Endodermal cell (in vitro differentiated cells): Measurements from ENCODE around the gene CCRL2. TPM values are rescaled to one million over a fixed set of nuclear protein-coding genes. Genes with fewer than 3 reads are reported as not detected.

Source experiments
- DNase-seq: peaks from one replicate; pipeline ENCODE4 v3.0.0-alpha.2; 2017
- H3K27ac ChIP-seq: 2 replicates; pipeline ENCODE4 v1.5.1; 2013; ENCODE audit warnings: mild to moderate bottlenecking, low read depth, low read length, moderate library complexity
- H3K27me3 ChIP-seq: 2 replicates; pipeline ENCODE4 v1.6.1; 2013; ENCODE audit warnings: mild to moderate bottlenecking, low read length, moderate library complexity; ENCODE audit not compliant: insufficient read depth, control insufficient read depth, poor library complexity, severe bottlenecking
- H3K36me3 ChIP-seq: 2 replicates; pipeline ENCODE4 v1.7.0; 2013; ENCODE audit warnings: mild to moderate bottlenecking, low read length, moderate library complexity; ENCODE audit not compliant: control insufficient read depth, insufficient read depth
- H3K4me1 ChIP-seq: one replicate; pipeline ENCODE4 v1.7.0; 2013; ENCODE audit warnings: low read length; ENCODE audit not compliant: control insufficient read depth, insufficient read depth
- H3K4me3 ChIP-seq: 2 replicates; pipeline ENCODE4 v1.5.1; 2013; ENCODE audit warnings: mild to moderate bottlenecking, low read length, moderate library complexity
- H3K9ac ChIP-seq: 2 replicates; pipeline ENCODE4 v1.6.1; 2013; ENCODE audit warnings: mild to moderate bottlenecking, low read length, moderate library complexity; ENCODE audit not compliant: poor library complexity, severe bottlenecking; ENCODE audit errors: extremely low read depth
- H3K9me3 ChIP-seq: 2 replicates; pipeline ENCODE4 v1.6.1; 2013; ENCODE audit warnings: mild to moderate bottlenecking, low read length, moderate library complexity; ENCODE audit not compliant: control insufficient read depth
- H3K27ac Mint-ChIP-seq: 2 replicates; pipeline ENCODE4 v1.8.0; 2020; ENCODE audit warnings: mixed read lengths
- H3K27me3 Mint-ChIP-seq: 2 replicates; pipeline ENCODE4 v1.8.0; 2021; ENCODE audit warnings: mild to moderate bottlenecking, mixed read lengths; ENCODE audit not compliant: insufficient read depth
- H3K36me3 Mint-ChIP-seq: 2 replicates; pipeline ENCODE4 v1.8.0; 2020; ENCODE audit warnings: low read depth, mixed read lengths
- H3K4me1 Mint-ChIP-seq: 2 replicates; pipeline ENCODE4 v1.8.0; 2020; ENCODE audit warnings: mixed read lengths
- H3K4me3 Mint-ChIP-seq: 2 replicates; pipeline ENCODE4 v1.8.0; 2020; ENCODE audit warnings: mild to moderate bottlenecking, moderate library complexity, mixed read lengths
- H3K9me3 Mint-ChIP-seq: 2 replicates; pipeline ENCODE4 v1.8.0; 2020; ENCODE audit warnings: mild to moderate bottlenecking, mixed read lengths
- WGBS, 2 experiments: methylation state at CpG; one replicate each; pipeline versions ENCODE4 v1.1.5 to v1.1.7; 2013; ENCODE audit warnings: missing lambda C conversion rate in 2 of 2, mixed read lengths in 1 of 2; ENCODE audit not compliant: insufficient coverage in 1 of 2, insufficient read length in 1 of 2; 5-methylcytosine and 5-hydroxymethylcytosine counted together
- total RNA-seq, 2 donors: library from RNA; stranded (reverse); fragmentation: NEBNext Ultra II Directional in 1 of 2; extraction: Animal tissue kit (Norgen Biotek cat#: 25700) in 1 of 2; gene quantifications; 2 replicates in 1 of 2; 3 replicates in 1 of 2; pipeline ENCODE4 v1.2.1, GENCODE V29; 2021
- TF ChIP-seq, protein P1 (sequence below): fragments of 200-600 bp; sonication (generic); conservative IDR thresholded peaks from 2 replicates; pipeline ENCODE4 v1.5.0; 2021; ENCODE audit warnings: antibody characterized with exemption, mild to moderate bottlenecking

CCRL2 gene
- total RNA-seq, 2 donors from 2014 or later: not detected

DNA sequence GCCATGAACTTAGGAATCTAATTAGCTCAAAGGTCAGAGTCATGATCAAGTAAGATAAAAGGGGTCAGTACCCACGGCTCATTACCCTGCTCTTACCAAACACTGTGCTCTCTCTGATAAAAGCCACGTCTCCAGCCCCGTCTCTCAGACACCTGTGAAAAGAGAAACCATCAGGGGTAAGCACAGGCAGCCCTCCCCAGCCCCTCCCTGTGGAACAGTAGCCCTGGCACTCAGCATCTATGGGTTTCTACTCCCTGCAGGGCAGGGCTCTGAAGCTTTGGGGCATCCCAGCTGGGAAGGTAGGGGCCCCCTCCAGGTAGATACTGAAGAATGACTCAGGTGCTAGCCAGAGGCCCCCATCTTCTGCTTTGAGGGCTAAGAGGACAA, 47.1 kb downstream of the CCRL2 start:
- Histone ChIP-seq H3K4me3 (no peak overlapping the region), H3K4me1 (peaks cover 7% of the 10 kb centered on the region), H3K9me3 (no peaks in the 10 kb centered on the region), H3K27ac (no peak overlapping the region), H3K9ac (no peak overlapping the region), H3K36me3 (no peaks in the 10 kb centered on the region), H3K27me3 (no peaks in the 10 kb centered on the region)
- H3K4me3 Mint-ChIP-seq: no peak overlapping the region
- peak; percentile 22 for DNase-seq
- H3K27ac Mint-ChIP-seq: no peak overlapping the region
- TF ChIP-seq, protein P1, sequence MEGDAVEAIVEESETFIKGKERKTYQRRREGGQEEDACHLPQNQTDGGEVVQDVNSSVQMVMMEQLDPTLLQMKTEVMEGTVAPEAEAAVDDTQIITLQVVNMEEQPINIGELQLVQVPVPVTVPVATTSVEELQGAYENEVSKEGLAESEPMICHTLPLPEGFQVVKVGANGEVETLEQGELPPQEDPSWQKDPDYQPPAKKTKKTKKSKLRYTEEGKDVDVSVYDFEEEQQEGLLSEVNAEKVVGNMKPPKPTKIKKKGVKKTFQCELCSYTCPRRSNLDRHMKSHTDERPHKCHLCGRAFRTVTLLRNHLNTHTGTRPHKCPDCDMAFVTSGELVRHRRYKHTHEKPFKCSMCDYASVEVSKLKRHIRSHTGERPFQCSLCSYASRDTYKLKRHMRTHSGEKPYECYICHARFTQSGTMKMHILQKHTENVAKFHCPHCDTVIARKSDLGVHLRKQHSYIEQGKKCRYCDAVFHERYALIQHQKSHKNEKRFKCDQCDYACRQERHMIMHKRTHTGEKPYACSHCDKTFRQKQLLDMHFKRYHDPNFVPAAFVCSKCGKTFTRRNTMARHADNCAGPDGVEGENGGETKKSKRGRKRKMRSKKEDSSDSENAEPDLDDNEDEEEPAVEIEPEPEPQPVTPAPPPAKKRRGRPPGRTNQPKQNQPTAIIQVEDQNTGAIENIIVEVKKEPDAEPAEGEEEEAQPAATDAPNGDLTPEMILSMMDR: no peak
- peaks cover 3% of the 10 kb centered on the region for H3K4me1 Mint-ChIP-seq
- no peaks in the 10 kb centered on the region for H3K36me3 Mint-ChIP-seq
- H3K27me3 Mint-ChIP-seq: no peaks in the 10 kb centered on the region
- WGBS, 2 experiments: 85% methylated on average over 3 of the region's 3 CpGs; no CpG with 5 or more reads in 1 of the 2 experiments
- H3K9me3 Mint-ChIP-seq: no peaks in the 10 kb centered on the region

DNA sequence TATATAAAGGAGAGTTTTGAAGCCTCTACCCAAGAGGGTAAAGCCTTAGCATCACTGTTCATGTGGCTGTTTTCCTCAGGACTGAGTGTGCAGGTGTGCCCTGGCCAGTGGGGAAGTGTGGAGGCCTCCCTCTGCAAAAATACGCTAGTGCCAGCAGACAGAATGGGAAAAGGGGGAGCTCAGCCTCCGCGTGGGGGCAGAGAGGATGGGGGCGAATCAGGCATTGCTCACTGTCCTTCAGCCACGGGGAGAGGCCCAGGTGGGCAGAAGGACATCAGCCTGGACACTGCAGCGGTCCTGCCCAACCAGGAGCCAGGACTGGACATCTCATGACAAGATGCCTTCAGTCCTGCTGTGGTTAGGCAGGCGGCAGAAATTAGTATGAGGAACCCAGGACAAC, 47.5 kb downstream of the CCRL2 start:
- TF ChIP-seq, protein P1: no peak
- peaks cover 3% of the 10 kb centered on the region for H3K4me1 Mint-ChIP-seq
- Histone ChIP-seq H3K9ac (no peak overlapping the region), H3K4me3 (no peak overlapping the region), H3K4me1 (peaks cover 7% of the 10 kb centered on the region), H3K27ac (no peak overlapping the region), H3K36me3 (no peaks in the 10 kb centered on the region), H3K9me3 (no peaks in the 10 kb centered on the region), H3K27me3 (no peaks in the 10 kb centered on the region)
- no peak overlapping the region for H3K27ac Mint-ChIP-seq
- H3K9me3 Mint-ChIP-seq: no peaks in the 10 kb centered on the region
- no peak overlapping the region for H3K4me3 Mint-ChIP-seq
- H3K27me3 Mint-ChIP-seq: peaks cover 4% of the 10 kb centered on the region
- no peaks in the 10 kb centered on the region for H3K36me3 Mint-ChIP-seq
- 94 to 97% methylated on average over 5 to 7 of the region's 7 CpGs for WGBS, 2 experiments
- no peak for DNase-seq

DNA sequence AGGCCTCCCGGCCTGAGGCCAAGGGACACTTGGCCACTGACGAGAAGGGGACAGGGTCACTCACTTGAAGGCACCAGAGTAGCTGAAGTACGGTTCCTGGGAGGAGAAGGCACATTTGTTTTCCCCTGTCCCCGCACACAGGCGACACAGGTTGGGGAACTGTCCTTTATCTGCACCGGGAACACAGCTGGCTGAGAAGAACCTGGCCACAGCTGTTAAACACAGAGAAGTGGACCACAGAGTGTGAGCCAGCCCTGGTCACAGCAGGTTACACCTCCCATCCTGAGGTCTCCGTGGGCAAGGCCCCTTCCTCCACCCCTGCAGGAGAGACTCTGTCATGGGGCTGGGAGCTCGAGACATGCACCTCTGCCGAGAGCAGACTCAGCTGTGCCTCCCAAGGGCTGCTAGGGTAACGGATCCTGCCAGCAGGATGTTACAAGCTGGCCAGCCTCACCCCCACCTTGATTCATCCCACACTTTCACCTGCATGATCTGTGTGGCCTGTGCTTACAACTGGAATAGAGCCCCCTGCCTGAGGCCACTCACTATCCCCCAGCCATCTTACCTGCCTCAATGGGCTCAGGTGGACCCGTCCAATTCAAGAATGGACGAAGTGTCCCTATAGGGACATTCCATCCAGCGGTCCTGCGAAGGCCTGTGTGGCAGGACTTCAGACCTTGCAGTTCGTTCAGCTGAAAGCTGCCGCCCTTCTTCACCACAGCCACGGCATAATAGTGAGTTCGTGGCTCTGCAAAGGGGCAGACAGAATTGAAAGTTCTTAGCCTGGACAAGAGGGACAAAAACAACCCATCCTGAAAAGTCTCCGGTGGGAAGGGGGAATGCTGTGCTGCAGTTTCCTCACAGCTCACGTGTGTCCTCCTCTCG, 48.4 kb downstream of the CCRL2 start:
- DNase-seq: peak; percentile 41
- H3K4me1 ChIP-seq: peaks cover 2% of the 10 kb centered on the region
- peaks cover under 1% of the 10 kb centered on the region for H3K9me3 ChIP-seq
- Mint-ChIP-seq H3K9me3 (peaks cover under 1% of the 10 kb centered on the region), H3K4me1 (no peaks in the 10 kb centered on the region), H3K27me3 (peaks cover 4% of the 10 kb centered on the region), H3K36me3 (no peaks in the 10 kb centered on the region), H3K4me3 (no peak overlapping the region), H3K27ac (no peak overlapping the region)
- H3K36me3 ChIP-seq: no peaks in the 10 kb centered on the region
- no peak overlapping the region for H3K27ac ChIP-seq
- H3K9ac ChIP-seq: no peak overlapping the region
- no peaks in the 10 kb centered on the region for H3K27me3 ChIP-seq
- no peak overlapping the region for H3K4me3 ChIP-seq
- TF ChIP-seq, protein P1: no peak
- 91% methylated on average over 19 to 21 of the region's 21 CpGs for WGBS, 2 experiments
